NCI-H82 treated with DMSO at 0.1 percent for 48 hours (cell line): ENCODE measurements around the gene KLHL36.
"Not testable (repeated sequence)": the region's sequence is repeated elsewhere in the genome, so short reads cannot be mapped to it uniquely, and the experiment has no call there.

Source experiments
- DNase-seq: peaks from one replicate; lab custom pipeline; 2025; ENCODE audit not compliant: unreplicated experiment; lab: John Stamatoyannopoulos, UW

Gene KLHL36

DNA sequence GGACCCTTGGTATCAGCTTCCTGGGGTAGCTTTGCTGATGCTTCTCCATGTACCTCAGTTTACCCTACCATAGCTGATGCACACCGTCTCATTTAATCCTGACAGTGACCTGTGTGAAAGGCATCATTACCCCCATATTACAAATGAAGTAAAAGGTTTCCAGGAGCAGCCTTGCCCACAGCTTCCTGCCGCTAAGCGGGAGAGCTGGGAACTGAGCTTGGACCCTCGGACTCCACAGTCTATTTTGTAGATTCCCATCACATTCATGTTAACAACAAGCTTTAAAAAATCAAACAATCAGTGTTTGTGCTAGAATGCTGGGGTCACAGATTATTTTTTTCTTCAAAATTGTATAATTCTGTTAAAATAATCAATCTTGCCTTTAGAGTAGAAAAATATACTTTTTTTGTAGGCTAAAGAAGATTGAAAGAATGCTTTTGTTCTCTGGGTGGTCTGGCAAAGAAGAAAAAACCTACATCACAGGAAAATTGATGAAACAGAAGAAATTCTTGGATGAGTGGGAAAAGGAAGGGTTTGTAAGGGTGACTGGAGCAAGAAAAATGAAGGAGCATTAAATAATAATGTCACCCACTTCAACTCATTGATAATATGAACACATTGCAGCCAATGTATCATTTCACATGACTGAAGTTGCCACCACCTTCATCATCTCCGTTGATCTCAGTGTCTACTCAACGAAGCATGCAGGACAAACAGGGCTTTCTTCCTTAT, 41.9 kb downstream of the KLHL36 start:
- DNase-seq = no peak

DNA sequence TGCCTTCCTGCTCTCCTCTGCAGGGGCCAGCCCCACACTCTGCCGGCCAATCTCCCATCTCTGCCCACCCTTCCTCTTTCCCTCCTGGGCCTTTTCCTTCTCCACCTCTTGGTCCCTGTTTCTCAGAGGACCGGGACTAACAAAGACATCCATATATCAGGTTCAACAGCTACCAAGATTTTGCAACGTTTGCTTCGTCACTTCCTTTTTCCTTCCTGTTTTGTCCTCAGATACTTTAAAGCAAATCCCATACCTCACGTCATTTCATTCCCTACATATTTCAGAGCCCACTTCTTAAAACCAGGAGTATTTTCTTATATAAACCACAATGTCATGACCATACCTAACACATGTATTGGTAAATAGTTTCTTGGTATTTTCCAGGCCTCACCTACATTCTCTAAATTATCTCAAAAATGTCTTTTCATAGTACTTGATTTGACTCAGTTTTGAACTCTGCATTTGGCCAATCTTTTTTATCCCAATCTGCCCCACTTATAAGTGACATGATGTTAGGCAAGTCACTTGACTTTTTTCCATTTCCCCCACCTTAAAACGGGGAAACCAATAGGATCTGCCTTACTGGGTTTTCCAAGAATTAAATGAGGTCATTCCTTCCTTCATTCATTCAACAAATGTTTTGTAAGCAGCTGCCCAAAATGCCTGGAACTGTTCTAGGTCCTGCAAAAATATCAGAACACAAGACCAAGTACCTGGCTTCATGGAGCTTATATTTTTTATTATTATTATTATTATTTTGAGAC, 44.3 kb downstream of the KLHL36 start:
- DNase-seq = no peak

DNA sequence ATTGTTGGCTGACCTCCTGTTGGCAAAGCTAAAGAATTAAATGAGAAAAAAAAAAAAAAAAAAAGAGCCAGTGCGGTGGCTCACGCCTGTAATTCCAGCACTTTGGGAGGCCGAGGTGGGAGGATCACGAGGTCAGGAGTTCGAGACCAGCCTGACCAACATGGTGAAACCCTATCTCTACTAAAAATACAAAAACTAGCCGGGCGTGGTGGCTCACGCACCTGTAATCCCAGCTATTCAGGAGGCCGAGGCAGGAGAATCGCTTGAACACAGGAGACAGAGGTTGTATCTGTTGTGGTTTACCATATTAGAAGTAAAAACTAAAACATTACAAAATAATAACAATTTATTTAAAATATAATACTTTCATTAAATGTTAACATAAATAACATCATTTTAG, 45.6 kb downstream of the KLHL36 start:
- DNase-seq = not testable (repeated sequence)

DNA sequence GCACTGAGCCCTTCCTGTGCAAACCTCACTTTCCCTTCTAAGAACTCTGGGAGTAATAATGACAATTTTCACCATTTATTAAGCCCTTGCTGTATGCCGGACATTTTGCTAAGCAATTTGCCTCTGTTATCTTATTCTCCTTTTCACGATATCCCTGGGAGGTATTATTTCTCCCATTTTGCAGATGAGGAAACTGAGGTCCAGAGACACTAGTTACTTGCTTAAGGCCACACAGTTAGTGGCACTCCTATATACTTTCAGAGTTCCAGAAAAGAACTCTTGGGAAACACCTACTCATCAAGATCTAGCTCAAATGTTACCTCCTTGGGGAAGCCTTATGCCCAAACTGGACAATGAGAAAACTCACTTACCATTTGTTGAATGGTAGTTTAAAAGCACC, 46.7 kb downstream of the KLHL36 start:
- no peak for DNase-seq

DNA sequence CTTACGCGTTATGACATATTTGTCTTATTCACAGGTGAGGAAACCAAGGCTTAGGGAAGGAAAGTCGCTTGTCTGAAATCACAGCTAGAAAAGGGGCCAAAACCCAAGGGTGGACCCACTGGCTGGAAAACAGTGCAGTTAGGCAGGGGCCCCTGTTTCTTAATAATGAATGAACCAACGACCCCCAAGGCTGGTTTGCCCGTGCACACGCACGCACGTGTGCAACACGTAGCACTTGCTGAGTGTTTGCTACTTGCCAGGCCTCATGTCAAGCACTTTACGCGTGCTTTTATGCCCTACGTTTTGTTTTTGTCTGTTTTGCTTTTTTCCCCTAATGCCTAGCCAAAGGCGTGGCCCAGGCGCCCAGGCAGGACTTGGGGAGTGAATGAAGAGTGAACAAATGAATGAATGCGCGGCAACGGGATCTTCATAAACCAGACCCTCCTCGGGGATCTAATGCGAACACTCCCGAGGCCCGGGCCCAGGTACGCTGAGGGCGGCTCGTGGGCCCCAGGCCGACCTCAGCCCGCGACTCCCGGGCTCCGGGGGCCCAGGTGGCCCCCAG, 50.9 kb downstream of the KLHL36 start:
- DNase-seq = no peak

DNA sequence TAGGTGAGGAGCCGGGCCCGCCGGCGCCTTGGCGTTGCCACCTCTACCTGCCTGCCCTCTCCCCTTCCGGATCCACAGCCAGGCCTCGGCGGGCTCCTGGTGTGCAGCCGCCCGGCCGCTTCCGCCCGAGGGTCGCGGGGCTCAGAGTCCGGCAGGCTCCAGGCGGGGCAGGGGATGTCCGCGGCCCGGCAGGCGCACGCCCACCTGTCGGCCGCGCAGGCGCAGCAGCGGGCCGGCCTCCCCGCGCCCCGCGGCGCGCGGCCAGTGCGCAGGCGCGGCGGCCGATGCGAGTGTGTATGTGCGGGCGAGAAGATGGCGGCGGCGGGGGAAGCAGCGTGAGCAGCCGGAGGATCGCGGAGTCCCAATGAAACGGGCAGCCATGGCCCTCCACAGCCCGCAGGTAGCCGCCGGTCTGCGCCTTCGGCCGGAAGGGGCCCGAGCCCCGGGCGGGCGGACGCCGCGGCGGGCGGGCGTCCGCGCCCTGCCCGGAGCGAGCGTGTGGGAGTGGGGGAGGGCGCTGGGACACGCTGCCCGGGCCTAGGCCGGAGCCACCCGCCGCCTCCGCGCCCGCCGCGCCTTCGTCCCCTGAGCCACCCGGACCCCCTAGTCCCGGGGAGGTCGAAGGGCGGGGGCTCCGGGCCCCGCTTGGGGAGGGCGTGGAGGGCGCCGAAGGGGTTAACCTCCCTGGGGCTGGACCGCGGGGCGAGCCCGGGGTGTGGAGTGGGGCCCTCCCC, 51.6 kb downstream of the KLHL36 start, which contains the start of gene USP10:
Gene USP10, plus strand, starts transcription at position 289 of the 734 bp plus-strand sequence. Its CDS starts 91 bp downstream, at position 380.
- DNase-seq = peak; percentile 31

DNA sequence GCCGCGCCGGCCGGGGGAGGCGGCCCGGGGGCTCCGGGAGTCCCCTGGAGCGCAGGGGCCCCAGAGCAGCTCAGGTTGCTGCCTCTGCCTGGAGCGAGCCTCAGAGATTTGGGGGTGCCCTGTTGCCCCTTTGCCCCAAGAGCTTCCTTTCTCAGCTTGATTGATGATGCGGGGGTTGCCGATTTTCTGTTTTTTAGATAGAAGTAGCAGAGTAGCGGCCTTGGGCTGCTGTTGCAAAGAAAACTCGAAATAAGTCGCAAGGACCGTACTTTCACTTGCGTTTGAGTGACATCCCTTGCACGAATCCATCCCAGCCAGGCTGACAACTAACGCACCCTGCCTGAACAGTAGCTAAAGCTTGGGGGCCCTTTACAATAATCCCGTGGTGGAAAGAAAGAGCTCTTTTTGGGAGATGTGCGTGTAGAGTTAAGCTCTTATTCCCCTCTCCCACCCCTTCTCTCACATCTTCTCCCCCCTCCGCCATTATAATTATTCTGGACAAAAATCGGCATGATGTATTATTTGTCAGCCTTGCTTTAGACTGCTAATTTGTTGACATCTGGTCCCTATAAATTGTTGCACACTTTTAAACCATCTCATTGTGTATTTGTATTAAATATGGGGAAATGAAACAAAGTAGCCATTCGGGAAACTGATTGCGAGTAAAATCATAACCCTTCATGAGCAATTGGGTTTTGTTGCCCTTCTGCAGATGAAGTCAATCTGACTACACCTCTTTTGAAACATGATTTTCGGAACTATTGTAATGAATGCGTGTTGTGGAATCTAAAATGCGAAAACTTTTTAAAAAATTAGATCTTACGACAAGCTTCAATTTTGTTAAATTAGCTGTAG, 52.4 kb downstream of the KLHL36 start:
- no peak for DNase-seq

DNA sequence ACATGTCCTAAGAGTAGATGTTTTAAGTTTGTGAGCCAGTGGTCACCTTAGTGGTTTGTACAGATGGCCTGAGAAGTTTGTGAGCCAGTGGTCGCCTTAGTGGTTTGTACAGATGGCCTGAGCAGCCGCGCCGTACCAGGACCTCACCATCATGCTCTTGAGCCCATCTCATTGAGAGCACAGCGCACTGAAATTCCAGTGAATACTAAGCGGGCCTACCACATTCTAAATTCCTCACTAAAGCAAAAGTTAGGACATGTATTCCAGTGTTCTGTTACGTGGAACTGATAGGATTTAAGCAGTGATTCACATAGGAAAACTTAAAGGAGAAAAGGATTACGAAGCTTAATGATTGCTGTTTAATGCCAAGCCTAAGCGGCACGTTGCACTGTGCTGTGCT, 55.4 kb downstream of the KLHL36 start:
- no peak for DNase-seq

DNA sequence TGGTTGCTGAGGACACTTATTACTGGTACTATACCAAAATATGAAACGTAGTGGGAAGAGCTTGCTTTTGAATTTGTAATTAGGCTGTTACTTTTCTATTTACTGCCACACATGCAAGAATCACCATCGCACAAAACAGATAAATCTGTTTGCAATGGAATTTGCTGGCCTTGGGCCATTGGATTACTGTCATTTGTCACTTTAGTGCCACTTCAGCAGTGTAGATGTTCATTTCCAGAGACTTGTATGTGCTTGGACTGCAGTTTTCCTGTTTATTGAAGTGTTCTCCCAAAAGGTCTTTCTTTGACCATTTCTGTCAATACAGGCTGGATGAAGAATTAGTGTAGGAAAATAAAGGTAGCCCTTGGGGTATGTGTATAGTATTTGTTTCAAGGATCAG, 55.9 kb downstream of the KLHL36 start:
- no peak for DNase-seq

DNA sequence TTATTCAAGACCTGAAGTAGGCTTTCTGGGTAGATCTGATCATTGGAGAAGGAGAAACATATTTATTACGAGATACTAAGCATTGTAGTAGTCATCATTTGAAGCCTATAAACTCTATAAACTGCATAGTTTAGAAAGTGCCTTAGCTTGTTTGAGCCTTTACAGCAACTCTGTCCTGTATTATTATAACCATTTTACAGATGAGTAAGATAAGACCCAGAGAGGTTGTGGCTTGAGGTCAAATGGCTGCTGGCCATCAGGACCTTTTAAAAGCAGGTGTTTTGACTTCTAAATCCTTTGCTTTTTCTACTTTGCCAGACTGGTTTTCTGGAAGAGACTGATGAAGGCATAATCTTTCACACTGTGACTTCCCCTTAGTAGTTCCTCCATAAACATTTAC, 58.5 kb downstream of the KLHL36 start:
- DNase-seq = no peak

DNA sequence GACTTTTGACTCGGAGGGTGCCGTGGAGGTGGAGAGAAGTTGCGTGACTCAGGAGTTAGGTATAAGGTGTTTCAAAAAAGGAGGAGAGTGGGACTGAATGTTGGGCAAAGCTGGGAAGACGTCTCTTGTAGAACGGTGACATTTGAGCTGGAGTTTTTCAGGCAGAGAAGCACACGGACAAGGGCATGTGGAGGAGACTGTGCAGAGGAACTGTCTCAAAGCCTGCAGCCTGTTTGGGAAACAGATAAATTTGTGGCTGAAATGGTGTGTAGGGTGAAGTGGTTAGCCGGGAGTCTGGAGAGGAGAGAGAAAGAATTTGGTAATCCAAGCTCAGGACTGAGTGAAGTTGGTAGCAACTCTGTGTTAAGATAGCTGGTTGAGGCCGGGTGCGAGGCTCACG, 61.3 kb downstream of the KLHL36 start:
- no peak for DNase-seq

DNA sequence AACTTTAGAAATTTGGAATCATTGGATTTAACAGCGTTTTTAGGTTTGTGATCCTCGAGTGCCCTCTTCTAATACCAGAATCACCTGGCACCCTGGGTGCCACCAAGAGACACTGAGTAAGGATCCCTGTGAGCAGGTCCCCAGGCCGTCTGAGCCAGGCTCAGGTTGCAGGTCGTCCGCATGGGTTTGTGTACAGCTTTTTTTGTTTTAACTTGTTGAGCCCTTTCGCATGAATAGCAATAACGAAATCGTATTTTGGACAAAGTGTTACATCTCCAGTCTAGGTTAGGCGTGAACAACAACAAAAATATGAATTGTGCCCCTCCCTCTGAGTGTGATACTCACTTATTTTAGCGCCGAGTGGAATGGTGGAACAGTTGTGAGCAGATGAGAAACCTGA, 62.4 kb downstream of the KLHL36 start:
- no peak for DNase-seq
